Activated CD4-positive, alpha-beta T cell treated with anti-CD3 and anti-CD28 coated beads, Interleukin-2, amount 50 U/mL, for 16 hours (primary cell): Measurements from ENCODE around the gene EP300.
"Not testable (repeated sequence)": the region's sequence is repeated elsewhere in the genome, so short reads cannot be mapped to it uniquely, and the experiment has no call there.

Source experiments
- DNase-seq: peaks from one replicate; pipeline ENCODE4 v3.0.0-alpha.2; 2020

EP300 gene

DNA sequence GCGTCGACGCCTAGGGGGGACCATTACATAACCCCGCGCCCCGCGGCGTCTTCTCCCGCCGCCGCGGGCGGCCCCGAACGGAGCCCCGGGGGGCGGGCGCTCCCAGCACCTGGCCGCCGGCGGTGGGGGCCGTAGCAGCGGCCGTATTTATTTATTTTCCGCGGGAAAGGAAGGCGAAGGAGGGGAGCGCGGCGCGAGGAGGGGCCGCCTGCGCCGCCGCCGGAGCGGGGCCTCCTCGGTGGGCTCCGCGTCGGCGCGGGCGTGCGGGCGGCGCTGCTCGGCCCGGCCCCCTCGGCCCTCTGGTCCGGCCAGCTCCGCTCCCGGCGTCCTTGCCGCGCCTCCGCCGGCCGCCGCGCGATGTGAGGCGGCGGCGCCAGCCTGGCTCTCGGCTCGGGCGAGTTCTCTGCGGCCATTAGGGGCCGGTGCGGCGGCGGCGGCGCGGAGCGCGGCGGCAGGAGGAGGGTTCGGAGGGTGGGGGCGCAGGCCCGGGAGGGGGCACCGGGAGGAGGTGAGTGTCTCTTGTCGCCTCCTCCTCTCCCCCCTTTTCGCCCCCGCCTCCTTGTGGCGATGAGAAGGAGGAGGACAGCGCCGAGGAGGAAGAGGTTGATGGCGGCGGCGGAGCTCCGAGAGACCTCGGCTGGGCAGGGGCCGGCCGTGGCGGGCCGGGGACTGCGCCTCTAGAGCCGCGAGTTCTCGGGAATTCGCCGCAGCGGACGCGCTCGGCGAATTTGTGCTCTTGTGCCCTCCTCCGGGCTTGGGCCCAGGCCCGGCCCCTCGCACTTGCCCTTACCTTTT lies at the start of gene EP300:
TSS of gene EP300 (plus strand) at position 570 of the 795 bp plus-strand sequence. CDS start 413 bp downstream, outside the sequence.
- DNase-seq, result peak; percentile 86

DNA sequence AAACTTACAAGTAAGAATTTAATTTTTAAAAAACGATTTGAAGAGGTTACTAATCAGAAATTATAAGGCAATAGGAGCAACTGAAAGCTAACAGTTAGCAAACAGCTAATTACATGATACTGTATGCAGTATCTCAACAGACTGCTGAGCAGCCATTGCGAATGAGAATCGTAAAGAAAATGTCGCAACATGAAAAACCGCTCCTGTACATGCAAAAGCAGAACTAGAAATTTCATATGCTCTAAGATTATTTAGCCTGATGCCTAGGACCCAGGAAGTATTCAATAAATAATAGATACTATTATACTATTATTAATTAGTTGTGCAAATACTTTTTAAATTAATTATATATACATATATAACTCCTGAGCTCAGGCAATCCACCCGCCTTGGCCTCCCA lies 48.7 kb upstream of the EP300 start:
- no peak for DNase-seq

DNA sequence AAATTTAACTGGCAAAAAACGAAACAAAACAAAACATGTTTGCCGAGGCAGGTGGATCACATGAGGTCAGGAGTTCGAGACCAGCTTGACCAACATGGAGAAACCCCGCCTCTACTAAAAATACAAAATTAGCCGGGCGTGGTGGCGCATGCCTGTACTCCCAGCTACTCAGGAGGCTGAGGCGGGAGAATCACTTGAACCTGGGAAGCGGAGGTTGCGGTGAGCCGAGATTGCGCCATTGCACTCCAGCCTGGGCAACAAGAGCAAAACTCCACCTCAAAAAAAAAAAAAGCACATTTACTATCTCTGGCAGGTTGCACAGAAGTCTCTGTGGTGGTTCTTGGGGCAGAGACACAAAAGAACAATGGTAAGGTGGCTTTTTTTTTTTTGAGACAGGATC lies 46.8 kb upstream of the EP300 start:
- DNase-seq, result not testable (repeated sequence)

DNA sequence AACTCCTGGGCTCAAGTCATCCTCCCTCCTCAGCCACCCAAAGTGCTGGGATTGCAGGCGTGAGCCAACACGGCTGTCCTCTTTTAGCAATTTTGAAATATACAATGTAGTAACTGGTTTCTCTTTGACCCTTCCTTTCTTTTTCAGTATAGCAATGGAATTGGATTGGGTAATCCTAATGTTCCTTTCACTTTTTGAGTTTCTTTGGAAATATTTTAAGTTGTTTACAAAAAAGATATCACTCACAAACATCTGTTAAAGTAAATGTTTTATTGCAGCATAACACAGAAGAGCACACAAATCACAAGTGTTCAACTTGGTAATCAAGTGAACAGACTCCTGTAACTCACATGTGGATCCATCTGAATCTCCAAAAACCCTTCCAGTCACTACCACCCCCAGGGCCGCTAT lies 44.6 kb upstream of the EP300 start:
- no peak for DNase-seq

DNA sequence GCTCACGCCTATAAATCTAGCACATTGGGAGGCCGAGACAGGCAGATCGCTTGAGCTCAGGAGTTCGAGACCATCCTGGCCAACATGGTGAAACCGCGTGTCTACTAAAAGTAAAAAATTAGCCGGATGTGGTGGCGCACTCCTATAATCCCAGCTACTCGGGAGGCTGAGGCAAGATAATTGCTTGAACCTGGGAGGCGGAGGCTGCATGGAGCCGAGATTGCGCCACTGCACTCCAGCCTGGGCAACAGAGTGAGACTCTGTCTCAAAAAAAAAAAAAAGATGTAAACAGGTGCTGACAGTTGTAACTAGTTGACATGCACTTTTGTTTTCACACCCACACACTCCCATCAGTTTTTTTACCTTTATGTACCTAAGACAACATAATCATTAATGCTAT lies 44.0 kb upstream of the EP300 start:
- DNase-seq, result not testable (repeated sequence)

DNA sequence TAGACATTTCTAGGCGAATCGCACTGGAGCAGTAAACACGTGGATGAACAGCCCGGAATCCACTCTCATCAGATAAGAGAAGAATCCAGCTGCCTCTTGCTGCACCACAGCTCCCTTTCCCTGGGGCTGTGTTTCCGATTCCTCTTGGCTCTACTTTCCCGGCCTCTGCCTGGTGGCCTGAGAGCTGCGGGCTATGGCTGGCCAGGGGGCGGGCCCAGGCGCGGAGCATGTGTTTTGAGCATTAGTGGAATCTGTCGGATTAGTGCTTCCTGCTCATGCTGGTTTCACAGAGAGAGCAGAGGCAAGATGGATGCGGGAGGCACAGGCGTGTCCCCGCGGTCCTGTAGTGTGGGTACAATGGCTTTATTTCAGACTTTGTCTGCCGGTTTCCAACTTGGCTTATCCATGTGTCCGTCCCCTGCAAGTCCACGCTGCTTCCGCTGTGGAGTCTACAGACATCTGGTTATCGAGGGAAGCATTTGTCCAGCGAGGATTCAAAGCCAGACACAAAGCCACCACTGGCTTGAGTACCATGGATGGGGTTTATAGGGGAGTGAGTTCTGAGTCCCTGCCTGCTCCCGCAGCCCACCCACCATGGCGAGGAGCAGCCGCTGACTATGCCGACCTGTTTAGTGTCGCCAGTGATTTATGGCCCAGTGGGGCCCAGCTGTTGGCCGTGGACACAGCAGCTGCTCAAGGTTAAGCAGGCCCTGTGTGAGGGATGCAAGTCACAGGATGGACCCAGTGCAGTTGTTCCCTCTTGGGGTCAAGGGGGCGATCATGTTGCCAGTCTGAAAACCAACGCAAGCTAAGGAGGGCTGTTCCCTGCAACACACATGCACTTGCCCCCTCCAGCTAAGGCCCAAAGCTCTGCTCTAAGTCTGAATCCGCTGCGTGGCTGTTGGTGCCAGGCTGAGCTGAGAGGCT lies 43.3 kb upstream of the EP300 start:
- no peak for DNase-seq

DNA sequence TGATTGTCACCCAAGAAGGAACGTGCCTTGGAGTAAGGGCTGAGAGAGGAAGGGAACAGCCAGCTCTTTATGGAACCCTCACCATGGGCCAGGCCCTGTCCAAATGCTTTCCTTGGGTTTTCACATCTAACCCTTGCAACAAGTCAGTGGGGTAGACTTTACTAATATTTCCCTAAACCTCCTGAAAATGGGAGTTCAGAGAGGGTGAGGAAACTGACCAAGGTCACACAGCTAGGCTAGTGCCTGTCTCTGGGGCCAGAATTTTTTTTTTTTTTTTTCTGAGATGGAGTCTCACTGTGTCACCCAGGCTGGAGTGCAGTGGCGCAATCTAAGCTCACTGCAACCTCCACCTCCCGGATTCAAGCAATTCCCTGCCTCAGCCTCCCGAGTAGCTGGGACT lies 42.6 kb upstream of the EP300 start:
- DNase-seq, result not testable (repeated sequence)

DNA sequence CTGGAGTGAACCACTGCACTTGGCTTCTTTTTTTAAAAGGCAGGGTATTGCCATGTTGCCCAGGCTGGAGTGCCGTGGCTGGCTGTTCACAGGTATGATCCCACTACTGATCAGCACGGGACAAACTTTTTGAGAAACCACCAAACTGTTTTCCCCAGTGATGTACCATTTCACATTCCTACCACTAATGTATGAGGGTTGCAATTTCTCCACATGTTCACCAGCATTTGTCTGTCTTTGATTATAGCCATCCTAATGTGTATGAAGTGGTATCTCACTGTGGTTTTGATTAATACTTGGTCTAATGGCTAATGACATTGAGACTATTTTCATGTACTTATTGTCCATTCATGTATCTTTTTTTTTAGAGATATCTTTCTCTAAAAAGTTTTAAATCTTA lies 41.5 kb upstream of the EP300 start:
- no peak for DNase-seq

DNA sequence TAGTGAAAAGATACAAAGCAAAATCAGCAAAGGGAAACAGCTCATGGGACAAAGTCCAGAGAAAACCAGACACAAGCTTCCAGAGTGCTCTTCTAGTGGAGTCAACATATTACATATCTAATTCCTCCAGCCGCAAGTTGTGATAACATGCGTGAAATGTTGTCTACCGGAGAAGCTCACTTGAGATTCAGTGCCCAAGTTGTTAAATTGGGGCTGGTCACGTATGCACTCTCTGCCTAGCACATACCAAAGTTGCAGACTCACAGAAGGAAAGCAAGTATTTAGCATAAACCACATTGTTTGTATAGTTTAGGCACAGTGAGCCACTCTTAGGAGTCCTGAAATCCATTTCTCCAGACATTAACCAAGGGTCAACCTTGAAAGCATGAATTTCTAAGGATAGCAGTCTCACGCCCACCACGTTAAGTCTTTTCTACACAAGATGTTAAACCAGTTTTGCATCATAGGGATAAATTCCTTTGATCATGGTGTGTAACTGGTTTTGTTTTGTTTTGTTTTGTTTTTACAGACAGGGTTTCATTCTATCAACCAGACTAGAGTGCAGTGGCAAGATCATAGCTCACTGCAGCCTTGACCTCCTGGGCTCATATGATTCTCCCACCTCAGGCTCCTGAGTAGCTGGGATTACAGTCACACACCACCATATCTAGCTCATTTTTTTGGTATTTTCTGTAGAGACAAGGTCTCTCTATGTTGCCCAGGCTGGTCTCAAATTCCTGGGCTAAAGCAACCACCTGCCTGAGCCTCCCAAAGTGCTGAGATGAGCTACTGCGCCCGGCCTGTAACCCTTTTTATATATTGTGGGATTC lies 39.5 kb upstream of the EP300 start:
- DNase-seq, result no peak

DNA sequence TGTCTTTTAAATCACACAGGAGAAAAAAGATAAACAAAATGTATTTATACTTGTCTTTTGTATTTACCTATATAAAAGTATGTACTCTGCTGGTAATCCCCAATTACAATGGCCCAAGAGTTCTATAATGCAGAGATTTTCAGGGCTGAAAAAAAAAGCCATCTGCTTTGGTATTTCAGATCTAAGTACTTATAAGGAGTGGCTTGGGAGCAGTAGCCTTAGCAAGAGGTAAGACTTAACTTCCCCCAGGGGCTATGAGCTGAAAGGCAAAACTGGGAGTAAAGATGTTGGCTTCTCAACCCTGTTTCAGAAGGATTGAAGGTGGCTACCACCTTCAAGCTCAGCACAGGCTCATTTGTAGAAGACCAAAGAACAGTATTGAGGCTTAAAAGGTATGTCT lies 35.3 kb upstream of the EP300 start:
- DNase-seq, result no peak

DNA sequence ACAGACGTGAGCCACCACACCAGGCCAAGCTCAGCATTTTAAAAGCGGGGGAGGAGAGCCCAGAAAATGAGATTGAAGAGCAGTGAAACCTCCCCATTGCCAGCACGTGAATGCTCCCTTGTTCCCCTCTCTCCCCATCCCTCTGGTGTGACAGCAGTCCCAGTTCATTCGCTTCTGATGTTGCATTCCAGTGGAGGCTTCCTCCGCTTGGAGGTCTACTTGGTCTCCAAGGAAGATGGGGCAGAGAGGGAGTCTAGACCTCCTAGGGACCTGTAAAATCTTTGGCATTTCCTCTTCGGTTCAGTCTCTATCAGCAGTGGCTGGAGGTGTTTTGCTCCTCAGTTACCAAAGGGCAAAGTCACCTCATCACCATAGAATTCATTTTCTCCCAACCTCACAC lies 30.2 kb upstream of the EP300 start:
- DNase-seq, result no peak

DNA sequence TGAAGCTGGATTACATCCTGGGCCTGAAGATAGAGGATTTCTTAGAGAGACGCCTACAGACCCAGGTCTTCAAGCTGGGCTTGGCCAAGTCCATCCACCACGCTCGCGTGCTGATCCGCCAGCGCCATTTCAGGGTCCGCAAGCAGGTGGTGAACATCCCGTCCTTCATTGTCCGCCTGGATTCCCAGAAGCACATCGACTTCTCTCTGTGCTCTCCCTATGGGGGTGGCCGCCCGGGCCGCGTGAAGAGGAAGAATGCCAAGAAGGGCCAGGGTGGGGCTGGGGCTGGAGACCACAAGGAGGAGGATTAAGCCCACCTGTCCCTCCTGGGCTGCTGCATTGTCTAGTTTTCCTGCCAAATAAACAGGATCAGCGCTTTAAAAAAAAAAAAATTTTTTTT lies 28.1 kb upstream of the EP300 start:
- not testable (repeated sequence) for DNase-seq

DNA sequence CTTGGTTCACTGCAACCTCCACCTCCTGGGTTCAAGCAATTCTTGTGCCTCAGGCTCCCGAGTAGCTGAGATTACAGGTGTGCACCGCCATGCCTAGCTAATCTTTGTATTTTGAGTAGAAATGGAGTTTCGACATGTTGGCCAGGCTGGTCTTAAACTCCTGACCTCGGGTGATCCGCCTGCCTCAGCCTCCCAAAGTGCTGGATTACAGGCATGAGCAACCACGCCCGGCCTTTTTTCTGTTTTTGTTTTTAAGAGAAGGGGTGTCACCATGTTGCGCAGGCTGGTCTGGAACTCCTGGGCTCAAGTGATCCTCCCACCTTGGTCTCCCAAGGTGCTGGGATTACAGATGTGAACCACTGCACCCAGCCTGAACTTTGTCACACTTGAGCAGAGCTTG lies 26.1 kb upstream of the EP300 start:
- not testable (repeated sequence) for DNase-seq

DNA sequence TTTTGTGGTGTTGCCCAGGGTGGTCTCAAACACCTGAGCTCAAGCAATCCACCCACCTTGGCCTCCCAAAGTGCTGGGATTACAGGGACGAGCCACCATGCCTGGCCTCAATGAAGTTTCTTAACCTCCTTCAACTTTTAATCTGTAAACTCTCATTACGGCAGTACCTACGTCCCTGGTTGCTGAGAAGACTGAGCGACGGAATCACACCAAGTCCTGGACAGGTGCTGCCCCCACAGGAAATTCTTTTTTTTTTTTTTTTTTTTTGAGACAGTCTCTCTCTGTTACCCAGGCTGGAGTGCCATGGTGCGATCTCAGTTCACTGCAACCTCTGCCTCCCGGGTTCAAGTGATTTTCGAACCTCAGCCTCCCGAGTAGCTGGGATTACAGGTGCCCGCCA lies 24.4 kb upstream of the EP300 start:
- not testable (repeated sequence) for DNase-seq

DNA sequence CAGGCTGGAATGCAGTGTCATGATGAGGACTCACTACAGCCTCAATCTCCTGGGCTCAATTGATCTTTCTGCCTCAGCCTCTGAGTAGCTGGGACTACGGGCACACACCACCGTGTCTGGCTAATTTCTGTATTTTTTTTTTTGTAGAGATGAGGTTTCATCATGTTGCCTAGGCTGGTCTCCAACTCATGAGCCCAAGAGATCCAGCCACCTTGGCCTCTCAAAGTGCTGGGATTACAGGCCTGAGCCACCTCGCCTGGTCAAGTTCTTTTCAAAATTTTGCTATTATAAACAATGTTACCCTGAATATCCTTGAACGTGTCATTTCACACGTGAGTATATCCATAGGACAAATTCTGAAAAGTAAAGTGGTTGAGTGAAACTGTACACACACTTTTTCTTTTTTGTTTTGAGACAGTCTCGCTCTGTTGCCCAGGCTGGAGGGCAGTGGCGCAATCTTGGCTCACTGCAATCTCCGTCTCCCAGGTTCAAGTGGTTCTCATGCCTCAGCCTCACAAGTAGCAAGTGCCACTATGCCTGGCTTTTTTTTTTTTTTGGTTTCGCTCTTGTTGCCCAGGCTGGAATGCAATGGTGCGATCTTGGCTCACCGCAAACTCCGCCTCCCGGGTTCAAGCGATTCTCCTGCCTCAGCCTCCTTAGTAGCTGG lies 21.6 kb upstream of the EP300 start:
- no peak for DNase-seq

DNA sequence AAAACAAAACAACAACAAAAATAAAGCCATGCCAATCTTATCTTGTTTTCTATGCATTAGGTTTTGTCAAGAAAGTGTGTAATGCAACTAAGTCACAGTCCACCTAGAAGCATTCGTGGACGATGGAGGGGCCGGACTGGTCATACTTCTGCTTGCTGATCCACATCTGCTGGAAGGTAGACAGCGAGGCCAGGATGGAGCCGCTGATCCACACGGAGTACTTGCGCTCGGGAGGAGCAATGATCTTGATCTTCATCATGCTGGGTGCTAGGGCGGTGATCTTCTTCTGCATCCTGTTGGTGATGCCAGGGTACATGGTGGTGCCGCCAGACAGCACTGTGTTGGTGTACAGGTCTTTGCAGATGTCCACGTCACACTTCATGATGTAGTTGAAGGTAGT lies 18.3 kb upstream of the EP300 start:
- DNase-seq, result no peak

DNA sequence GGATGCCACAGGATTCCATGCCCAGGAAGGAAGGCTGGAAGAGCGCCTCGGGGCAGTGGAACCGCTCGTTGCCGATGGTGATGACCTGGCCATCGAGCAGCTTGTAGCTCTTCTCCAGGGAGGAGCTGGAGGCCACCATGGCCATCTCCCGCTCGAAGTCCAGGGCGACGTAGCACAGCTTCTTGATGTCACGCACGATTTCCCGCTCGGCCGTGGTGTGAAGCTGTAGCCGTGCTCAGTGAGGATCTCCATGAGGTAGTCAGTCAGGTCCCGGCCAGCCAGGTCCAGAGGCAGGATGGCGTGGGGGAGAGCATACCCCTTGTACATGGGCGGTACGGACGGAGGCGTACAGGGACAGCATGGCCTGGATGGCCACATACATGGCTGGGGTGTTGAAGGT lies 17.9 kb upstream of the EP300 start:
- DNase-seq, result no peak

DNA sequence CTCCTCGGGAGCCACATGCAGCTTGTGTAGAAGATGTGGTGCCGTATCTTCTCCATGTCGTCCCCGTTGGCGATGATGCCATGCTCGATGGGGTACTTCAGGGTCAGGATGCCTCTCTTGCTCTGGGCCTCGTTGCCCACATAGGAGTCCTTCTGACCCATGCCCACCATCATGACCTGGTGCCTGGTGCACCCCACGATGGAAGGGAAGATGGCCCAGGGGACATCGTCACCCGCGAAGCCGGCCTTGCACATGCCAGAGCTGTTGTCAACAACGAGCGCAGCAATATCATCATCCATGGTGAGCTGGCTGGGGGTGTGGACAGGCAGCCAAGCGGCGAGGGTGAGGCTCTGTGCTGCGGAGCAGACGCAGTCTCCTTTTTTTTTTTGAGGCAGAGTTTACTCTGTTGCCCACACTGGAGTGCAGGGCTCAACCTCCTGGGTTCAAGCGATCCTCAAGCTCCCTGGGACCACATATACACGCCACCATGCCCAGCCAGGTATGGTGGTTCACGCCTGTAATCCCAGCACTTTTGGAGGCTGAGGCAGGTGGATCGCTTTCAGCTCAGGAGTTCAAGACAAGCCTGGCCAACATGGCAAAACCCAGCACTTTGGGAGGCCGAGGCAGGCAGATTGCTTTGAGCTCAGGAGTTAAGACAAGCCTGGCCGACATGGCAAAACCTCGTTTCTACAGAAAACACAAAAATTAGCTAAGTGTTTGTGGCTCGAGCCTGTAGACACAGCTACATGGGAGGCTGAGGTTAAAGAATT lies 17.3 kb upstream of the EP300 start:
- DNase-seq, result no peak

DNA sequence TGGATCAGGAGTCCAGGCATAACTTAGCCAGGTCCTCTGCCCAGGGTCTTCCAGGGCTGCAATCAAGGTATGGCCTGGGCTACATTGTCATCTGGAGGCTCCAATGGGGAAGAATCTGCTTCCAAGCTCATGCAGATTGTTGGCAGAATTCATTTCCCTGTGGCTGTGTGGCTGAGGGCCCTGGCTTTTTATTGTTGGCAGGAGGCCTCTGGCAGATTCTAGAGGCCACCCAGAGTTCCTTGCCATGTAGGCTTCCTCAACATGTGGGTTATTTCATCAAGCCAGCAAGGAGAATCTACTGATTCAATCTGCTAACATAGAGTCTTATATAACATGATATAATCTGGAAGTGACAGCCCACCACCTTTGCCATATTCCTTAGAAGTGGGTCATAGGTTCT lies 16.4 kb upstream of the EP300 start:
- no peak for DNase-seq

DNA sequence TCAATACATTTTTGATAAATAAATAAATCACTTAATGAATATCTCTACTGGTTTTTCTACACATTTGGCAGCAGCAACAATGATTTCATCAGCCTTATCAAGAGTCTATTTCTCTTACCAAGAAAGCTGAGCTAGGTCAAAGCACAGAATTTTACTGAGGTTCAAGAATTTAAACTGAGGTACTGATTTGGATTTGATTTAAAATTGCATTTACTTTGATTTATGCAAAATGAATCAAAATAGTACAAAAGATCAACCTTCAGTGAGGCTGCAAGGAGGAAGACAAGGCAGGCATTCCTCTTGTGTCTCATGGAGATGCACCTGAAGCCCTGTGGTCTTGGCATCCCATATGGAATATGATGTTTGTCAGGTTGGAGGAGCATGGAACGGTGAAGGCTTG lies 15.5 kb upstream of the EP300 start:
- no peak for DNase-seq

DNA sequence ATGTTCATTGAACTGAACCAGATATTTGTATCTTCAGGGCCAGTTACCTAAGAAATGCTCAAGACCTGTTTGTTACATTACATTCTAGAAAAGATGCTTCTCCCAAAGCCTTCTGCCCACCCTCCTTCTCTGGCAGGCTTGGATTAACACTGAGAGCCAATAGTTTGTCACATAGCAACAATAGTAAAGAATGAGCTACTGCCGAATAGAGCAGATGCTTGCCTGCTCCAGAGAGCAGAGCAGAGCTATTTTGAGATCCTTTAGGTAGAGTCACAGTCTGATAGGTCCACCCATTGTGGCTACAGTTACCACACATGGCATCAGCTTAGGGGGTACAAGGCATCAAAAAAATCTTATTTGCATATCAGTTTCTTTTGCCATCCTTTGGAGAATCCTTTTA lies 13.5 kb upstream of the EP300 start:
- no peak for DNase-seq

DNA sequence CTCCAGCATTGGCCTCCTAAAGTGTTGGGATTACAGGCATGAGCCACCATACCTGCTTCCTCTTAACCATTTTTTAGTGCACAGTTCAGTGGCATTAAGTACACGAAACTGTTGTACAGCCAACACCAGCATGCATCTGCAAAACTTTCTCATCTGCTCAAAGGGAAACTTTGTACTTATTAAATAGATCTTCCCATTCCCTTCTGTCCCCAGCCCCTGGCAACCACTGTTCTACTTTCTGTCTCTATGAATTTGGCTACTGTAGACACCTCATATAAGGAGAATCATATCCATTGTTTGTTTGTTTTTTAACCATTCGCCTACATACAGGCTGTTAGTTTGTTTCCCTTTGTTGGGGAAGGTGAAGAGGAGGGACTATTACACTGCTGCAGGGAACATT lies 6.5 kb upstream of the EP300 start:
- DNase-seq, result no peak
